ENCODE data around the gene ARRDC5. TPM values are rescaled to one million over a fixed set of nuclear protein-coding genes. Genes with fewer than 3 reads are reported as not detected.
"Not testable (repeated sequence)": the region's sequence is repeated elsewhere in the genome, so short reads cannot be mapped to it uniquely, and the experiment has no call there.

ARRDC5 gene
- total RNA-seq, 1 donor from 2014 or later = not detected

GRCh38 chr19:4859697-4860096 lies 43.0 kb downstream of the ARRDC5 start:
- Mint-ChIP-seq H3K36me3 (peaks cover 6% of the 10 kb centered on the region), H3K27me3 (ENCODE audit: insufficient read depth, low read depth) (no peaks in the 10 kb centered on the region), H3K4me3 (no peak overlapping the region), H3K9me3 (no peaks in the 10 kb centered on the region), H3K27ac (no peak overlapping the region), H3K4me1 (no peaks in the 10 kb centered on the region)
- Histone ChIP-seq H3K79me2 (ENCODE audit: low read depth) (peaks cover 19% of the 10 kb centered on the region), H3K27ac (no peak overlapping the region), H4K20me1 (ENCODE audit: low read depth) (peaks cover 15% of the 10 kb centered on the region), H3K4me3 (no peak overlapping the region), H3K36me3 (no peaks in the 10 kb centered on the region), H3K4me2 (no peak overlapping the region), H3K9ac (no peak overlapping the region), H2AFZ (replicated peaks) (no peak overlapping the region), H3K9me3 (ENCODE audit: low read depth) (no peaks in the 10 kb centered on the region), H3K27me3 (no peaks in the 10 kb centered on the region), H3F3A (ENCODE audit: low read depth) (no peaks in the 10 kb centered on the region), H3K4me1 (no peaks in the 10 kb centered on the region)
- no peak for DNase-seq (ENCODE audit: low spot score)
- no peak for TF ChIP-seq EZH2phosphoT487 (IDR thresholded peaks at IDR 0.05)

DNA sequence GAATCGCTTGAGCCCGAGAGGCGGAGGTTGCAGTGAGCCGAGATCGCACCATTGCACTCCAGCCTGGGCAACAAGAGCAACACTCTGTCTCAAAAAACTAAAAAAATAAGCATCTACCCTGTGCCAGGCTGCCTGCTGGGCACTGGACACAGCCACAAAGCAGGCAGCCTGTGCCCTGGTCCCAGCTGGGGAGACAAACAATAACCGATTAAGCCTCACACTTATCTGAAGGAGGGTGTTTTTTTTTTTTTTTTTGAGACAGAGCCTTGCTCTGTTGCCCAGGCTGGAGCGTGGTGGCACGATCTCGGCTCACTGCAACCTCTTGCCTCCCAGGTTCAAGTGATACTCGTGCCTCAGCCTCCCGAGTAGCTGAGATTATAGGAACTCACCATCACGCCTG lies 46.2 kb downstream of the ARRDC5 start:
- H3K4me3 Mint-ChIP-seq; H3K9me3 ChIP-seq (ENCODE audit: low read depth); H3K27ac ChIP-seq; H3K27me3 ChIP-seq; H3K79me2 ChIP-seq (ENCODE audit: low read depth); DNase-seq (ENCODE audit: low spot score); H3K27ac Mint-ChIP-seq; H3K4me1 ChIP-seq; H3K4me1 Mint-ChIP-seq; H3K9ac ChIP-seq; H3K4me2 ChIP-seq; H3K4me3 ChIP-seq; H3K27me3 Mint-ChIP-seq (ENCODE audit: insufficient read depth, low read depth); H3K9me3 Mint-ChIP-seq; H3F3A ChIP-seq (ENCODE audit: low read depth); H2AFZ ChIP-seq (replicated peaks); H3K36me3 ChIP-seq; H4K20me1 ChIP-seq (ENCODE audit: low read depth): not testable (repeated sequence)
- peaks cover 10% of the 10 kb centered on the region for H3K36me3 Mint-ChIP-seq

GRCh38 chr19:4853506-4853905 lies 49.2 kb downstream of the ARRDC5 start:
- H3K9me3 ChIP-seq (ENCODE audit: low read depth); H3K27me3 ChIP-seq; H3K4me3 Mint-ChIP-seq; H3K27ac ChIP-seq; H3K4me1 ChIP-seq; H3K27me3 Mint-ChIP-seq (ENCODE audit: insufficient read depth, low read depth); H4K20me1 ChIP-seq (ENCODE audit: low read depth); H3K4me3 ChIP-seq; H3K79me2 ChIP-seq (ENCODE audit: low read depth); H3K4me1 Mint-ChIP-seq; DNase-seq (ENCODE audit: low spot score); H3K36me3 ChIP-seq; H3F3A ChIP-seq (ENCODE audit: low read depth); H3K27ac Mint-ChIP-seq; H3K9me3 Mint-ChIP-seq; H2AFZ ChIP-seq (replicated peaks); H3K4me2 ChIP-seq; H3K9ac ChIP-seq: not testable (repeated sequence)
- peaks cover 13% of the 10 kb centered on the region for H3K36me3 Mint-ChIP-seq

- H3K36me3 ChIP-seq = no peaks in the 10 kb centered on the region
- H3K36me3 Mint-ChIP-seq = peaks cover 13% of the 10 kb centered on the region
Measured at GRCh38 chr19:4852484-4852883, 50.2 kb downstream of the ARRDC5 start.

More at GRCh38 chr19:4852484-4852883, 50.2 kb downstream of the ARRDC5 start:
- Histone ChIP-seq H3K79me2 (ENCODE audit: low read depth) (no peaks in the 10 kb centered on the region), H3K9me3 (ENCODE audit: low read depth) (no peaks in the 10 kb centered on the region), H4K20me1 (ENCODE audit: low read depth) (peaks cover 3% of the 10 kb centered on the region), H3F3A (ENCODE audit: low read depth) (no peaks in the 10 kb centered on the region), H2AFZ (replicated peaks) (no peak overlapping the region), H3K27me3 (no peaks in the 10 kb centered on the region), H3K27ac (no peak overlapping the region), H3K4me1 (no peaks in the 10 kb centered on the region), H3K4me3 (no peak overlapping the region), H3K9ac (no peak overlapping the region), H3K4me2 (no peak overlapping the region)
- no peaks in the 10 kb centered on the region for H3K4me1 Mint-ChIP-seq
- peaks cover 2% of the 10 kb centered on the region for H3K27me3 Mint-ChIP-seq (ENCODE audit: insufficient read depth, low read depth)
- no peak overlapping the region for H3K27ac Mint-ChIP-seq
- no peak for DNase-seq (ENCODE audit: low spot score)
- no peaks in the 10 kb centered on the region for H3K9me3 Mint-ChIP-seq
- TF ChIP-seq EZH2 (IDR thresholded peaks at IDR 0.05) (no peak), EZH2phosphoT487 (IDR thresholded peaks at IDR 0.05) (no peak), CTCF (IDR thresholded peaks at IDR 0.05) (no peak)
- no peak overlapping the region for H3K4me3 Mint-ChIP-seq

All from neural progenitor cell (in vitro differentiated cells).